Right atrium auricular region (tissue), 2 donors: ENCODE data around the gene NTMT1. TPM values are rescaled to one million over a fixed set of nuclear protein-coding genes. Genes with fewer than 3 reads are reported as not detected.

ENCODE experiments used
- DNase-seq: peaks from one replicate; pipeline ENCODE4 v3.0.0-alpha.2; 2019; ENCODE audit warnings: low spot score
- H3K27ac ChIP-seq, 2 donors: fragments of 200-600 bp; sonication (generic); 1 replicate in 1 of 2; 2 replicates in 1 of 2; pipeline ENCODE4 v1.5.1; 2016 to 2019
- H3K27me3 ChIP-seq, 2 donors: fragments of 200-600 bp; sonication (generic); one replicate each; pipeline versions ENCODE4 v1.5.1 to v1.6.0; 2017 to 2019
- H3K36me3 ChIP-seq: fragments of 200-600 bp; sonication (generic); one replicate; pipeline ENCODE4 v1.5.1; 2016
- H3K4me1 ChIP-seq, 2 donors: fragments of 200-600 bp; sonication (generic); one replicate each; pipeline versions ENCODE4 v1.5.1 to v1.6.0; 2017 to 2019
- H3K4me3 ChIP-seq, 2 donors: fragments of 200-600 bp; sonication (generic); 1 replicate in 1 of 2; 2 replicates in 1 of 2; pipeline ENCODE4 v1.5.1; 2017 to 2019; ENCODE audit warnings: mild to moderate bottlenecking in 1 of 2, moderate library complexity in 1 of 2
- H3K9me3 ChIP-seq, 2 donors: fragments of 200-600 bp; sonication (generic); one replicate each; pipeline ENCODE4 v1.5.1; 2019
- CTCF ChIP-seq, 2 donors: fragments of 200-600 bp; sonication (generic); IDR thresholded peaks; one replicate each; pipeline ENCODE4 v1.5.1; 2019; ENCODE audit warnings: antibody characterized with exemption in 2 of 2
- total RNA-seq, 2 donors: library from RNA; depleted of rRNA; stranded (reverse); fragments of >200 nt; gene quantifications; one replicate each; pipeline ENCODE4 v1.1.0, GENCODE V29; 2016

NTMT1 gene
- total RNA-seq, 2 donors from 2014 or later: 33.7 to 36.0 TPM

GRCh38 chr9:129607027-129607387 is 19.0 kb upstream of the NTMT1 start:
- H3K4me3 ChIP-seq: no peak overlapping the region
- no peaks in the 10 kb centered on the region for H3K9me3 ChIP-seq
- TF ChIP-seq CTCF (IDR thresholded peaks at IDR 0.05): no peak
- no peaks in the 10 kb centered on the region for H3K27me3 ChIP-seq
- H3K4me1 ChIP-seq: peaks cover 0 to 54% of the 10 kb centered on the region in 2 donors
- H3K36me3 ChIP-seq: no peaks in the 10 kb centered on the region
- DNase-seq: no peak
- peak overlapping the region; percentile 93 to 94 for H3K27ac ChIP-seq

- DNase-seq: no peak
- peaks cover 0 to 48% of the 10 kb centered on the region in 2 donors for H3K4me1 ChIP-seq
- peak overlapping the region; percentile 93 to 94 for H3K27ac ChIP-seq
- no peaks in the 10 kb centered on the region for H3K27me3 ChIP-seq
- no peaks in the 10 kb centered on the region for H3K36me3 ChIP-seq
- no peak for TF ChIP-seq CTCF (IDR thresholded peaks at IDR 0.05)
- no peaks in the 10 kb centered on the region for H3K9me3 ChIP-seq
- H3K4me3 ChIP-seq: no peak overlapping the region
Observed at GRCh38 chr9:129608561-129609481, 17.1 kb upstream of the NTMT1 start.

- H3K4me1 ChIP-seq: peaks cover 0 to 48% of the 10 kb centered on the region in 2 donors
Observed at GRCh38 chr9:129609486-129610212, 16.3 kb upstream of the NTMT1 start.

GRCh38 chr9:129610213-129610472 is 15.8 kb upstream of the NTMT1 start:
- peak overlapping the region; percentile 93 to 94 for H3K27ac ChIP-seq
- TF ChIP-seq CTCF (IDR thresholded peaks at IDR 0.05): no peak
- peak overlapping the region; percentile 61 to 70 for H3K4me3 ChIP-seq
- no peaks in the 10 kb centered on the region for H3K36me3 ChIP-seq
- H3K4me1 ChIP-seq: peaks cover 0 to 48% of the 10 kb centered on the region in 2 donors
- DNase-seq: no peak
- H3K27me3 ChIP-seq: no peaks in the 10 kb centered on the region
- no peaks in the 10 kb centered on the region for H3K9me3 ChIP-seq

More at GRCh38 chr9:129609486-129610212, 16.3 kb upstream of the NTMT1 start:
- no peaks in the 10 kb centered on the region for H3K36me3 ChIP-seq
- no peaks in the 10 kb centered on the region for H3K27me3 ChIP-seq
- no peak for DNase-seq
- peak overlapping the region; percentile 93 to 94 for H3K27ac ChIP-seq
- peak overlapping the region; percentile 61 to 70 for H3K4me3 ChIP-seq
- no peak for TF ChIP-seq CTCF (IDR thresholded peaks at IDR 0.05)
- no peaks in the 10 kb centered on the region for H3K9me3 ChIP-seq

DNA sequence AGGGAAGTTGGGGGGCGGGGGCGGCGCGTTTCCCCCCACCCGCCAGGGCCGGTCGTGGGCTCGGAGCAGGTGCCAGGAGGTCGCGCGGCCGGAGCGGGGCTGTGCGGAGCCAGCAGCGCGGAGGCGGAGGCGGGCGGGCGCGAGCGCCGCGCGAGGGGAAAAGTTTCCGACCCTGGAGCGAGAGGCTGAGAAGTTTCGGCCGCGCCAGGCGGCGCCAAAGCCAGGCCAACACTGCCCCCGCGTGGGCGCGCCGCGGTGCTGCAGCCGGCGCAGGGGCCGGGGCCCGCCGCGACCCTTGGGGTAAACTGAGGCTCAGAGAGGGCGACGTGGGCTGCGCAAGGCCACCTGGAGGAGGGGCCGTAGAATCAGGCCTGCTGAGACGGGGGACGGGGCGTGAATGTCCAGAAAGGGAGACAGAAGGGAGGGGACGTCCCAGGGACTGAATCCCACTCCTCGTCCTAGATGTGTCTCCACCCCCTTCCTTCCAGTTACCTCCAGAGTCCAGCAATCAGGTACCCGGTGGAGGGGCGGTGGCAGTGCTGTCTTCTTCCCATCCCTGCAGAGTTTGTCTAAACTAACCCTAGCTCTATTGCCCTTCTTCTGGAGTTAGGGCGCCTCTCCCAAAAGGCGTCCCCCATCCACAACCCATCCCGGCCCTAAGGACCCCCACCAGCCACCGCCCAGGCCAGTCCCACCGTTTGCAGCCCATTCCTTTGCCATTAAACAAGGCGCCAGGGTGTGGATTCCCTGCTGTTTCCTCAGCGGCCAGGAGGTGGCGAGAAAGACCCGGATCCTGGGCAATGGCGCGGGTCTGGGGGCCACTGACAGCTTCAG is 15.3 kb upstream of the NTMT1 start:
- Histone ChIP-seq H3K27me3 (no peaks in the 10 kb centered on the region), H3K9me3 (no peaks in the 10 kb centered on the region), H3K36me3 (no peaks in the 10 kb centered on the region), H3K27ac (peak overlapping the region; percentile 93 to 94), H3K4me3 (peak overlapping the region; percentile 61 to 70), H3K4me1 (peaks cover 0 to 48% of the 10 kb centered on the region in 2 donors)
- peak; percentile 88 for DNase-seq
- TF ChIP-seq CTCF (IDR thresholded peaks at IDR 0.05): peak; percentile 82 to 96
